Measurements from ENCODE around the gene KIAA1210. TPM values are rescaled to one million over a fixed set of nuclear protein-coding genes. Genes with fewer than 3 reads are reported as not detected.
"Not testable (repeated sequence)": the region's sequence is repeated elsewhere in the genome, so short reads cannot be mapped to it uniquely, and the experiment has no call there.

KIAA1210 gene
- total RNA-seq, 1 donor from 2014 or later = not detected

DNA sequence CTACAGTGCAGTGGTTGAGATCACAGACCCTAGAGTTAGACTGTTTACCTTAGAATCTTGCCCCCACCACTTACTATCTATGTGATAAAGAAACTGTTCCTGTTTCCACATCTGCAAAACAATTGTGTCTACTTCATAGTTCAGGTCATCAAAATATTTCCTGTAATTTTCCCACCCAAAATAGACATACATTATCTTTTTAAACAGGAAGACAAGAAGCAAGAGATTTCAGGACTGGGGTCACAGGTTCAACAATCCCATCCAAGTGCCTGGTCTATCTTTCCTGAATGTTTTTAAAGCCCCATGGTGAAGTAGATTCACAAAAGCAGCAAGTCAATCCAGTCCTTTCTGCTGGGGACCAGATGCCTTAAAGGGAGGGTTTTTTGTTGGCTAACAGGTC is 96.6 kb downstream of the KIAA1210 start:
- no peak for DNase-seq (ENCODE audit: low spot score, unreplicated experiment)
- Mint-ChIP-seq H3K4me3 (ENCODE audit: low read depth) (no peak overlapping the region), H3K4me1 (ENCODE audit: low read depth) (peaks cover under 1% of the 10 kb centered on the region), H3K27ac (no peak overlapping the region), H3K27me3 (no peaks in the 10 kb centered on the region), H3K9me3 (ENCODE audit: low read depth) (peaks cover 48% of the 10 kb centered on the region), H3K36me3 (ENCODE audit: insufficient read depth) (peaks cover 6% of the 10 kb centered on the region)
- TF ChIP-seq, protein P1, sequence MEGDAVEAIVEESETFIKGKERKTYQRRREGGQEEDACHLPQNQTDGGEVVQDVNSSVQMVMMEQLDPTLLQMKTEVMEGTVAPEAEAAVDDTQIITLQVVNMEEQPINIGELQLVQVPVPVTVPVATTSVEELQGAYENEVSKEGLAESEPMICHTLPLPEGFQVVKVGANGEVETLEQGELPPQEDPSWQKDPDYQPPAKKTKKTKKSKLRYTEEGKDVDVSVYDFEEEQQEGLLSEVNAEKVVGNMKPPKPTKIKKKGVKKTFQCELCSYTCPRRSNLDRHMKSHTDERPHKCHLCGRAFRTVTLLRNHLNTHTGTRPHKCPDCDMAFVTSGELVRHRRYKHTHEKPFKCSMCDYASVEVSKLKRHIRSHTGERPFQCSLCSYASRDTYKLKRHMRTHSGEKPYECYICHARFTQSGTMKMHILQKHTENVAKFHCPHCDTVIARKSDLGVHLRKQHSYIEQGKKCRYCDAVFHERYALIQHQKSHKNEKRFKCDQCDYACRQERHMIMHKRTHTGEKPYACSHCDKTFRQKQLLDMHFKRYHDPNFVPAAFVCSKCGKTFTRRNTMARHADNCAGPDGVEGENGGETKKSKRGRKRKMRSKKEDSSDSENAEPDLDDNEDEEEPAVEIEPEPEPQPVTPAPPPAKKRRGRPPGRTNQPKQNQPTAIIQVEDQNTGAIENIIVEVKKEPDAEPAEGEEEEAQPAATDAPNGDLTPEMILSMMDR (IDR thresholded peaks at IDR 0.05; ENCODE audit: unreplicated experiment) = no peak

DNA sequence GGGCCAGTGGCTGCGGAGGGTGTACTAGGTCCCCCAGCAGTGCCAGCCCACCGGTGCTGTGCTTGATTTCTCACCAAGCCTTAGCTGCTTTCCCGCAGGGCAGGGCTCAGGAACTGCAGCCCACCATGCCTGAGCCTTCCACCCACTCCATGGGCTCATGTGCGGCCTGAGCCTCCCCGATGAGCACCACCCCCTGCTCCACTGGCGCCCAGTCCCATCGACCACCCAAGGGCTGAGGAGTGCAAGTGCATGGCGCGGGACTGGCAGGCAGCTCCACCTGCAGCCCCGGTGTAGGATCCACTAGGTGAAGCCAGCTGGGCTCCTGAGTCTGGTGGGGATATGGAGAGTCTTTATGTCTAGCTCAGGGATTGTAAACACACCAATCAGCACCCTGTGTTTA is 98.0 kb downstream of the KIAA1210 start:
- not testable (repeated sequence) for H3K36me3 Mint-ChIP-seq (ENCODE audit: insufficient read depth); DNase-seq (ENCODE audit: low spot score, unreplicated experiment); H3K4me3 Mint-ChIP-seq (ENCODE audit: low read depth); H3K4me1 Mint-ChIP-seq (ENCODE audit: low read depth); H3K27me3 Mint-ChIP-seq; H3K27ac Mint-ChIP-seq
- H3K9me3 Mint-ChIP-seq (ENCODE audit: low read depth) = peaks cover 53% of the 10 kb centered on the region

DNA sequence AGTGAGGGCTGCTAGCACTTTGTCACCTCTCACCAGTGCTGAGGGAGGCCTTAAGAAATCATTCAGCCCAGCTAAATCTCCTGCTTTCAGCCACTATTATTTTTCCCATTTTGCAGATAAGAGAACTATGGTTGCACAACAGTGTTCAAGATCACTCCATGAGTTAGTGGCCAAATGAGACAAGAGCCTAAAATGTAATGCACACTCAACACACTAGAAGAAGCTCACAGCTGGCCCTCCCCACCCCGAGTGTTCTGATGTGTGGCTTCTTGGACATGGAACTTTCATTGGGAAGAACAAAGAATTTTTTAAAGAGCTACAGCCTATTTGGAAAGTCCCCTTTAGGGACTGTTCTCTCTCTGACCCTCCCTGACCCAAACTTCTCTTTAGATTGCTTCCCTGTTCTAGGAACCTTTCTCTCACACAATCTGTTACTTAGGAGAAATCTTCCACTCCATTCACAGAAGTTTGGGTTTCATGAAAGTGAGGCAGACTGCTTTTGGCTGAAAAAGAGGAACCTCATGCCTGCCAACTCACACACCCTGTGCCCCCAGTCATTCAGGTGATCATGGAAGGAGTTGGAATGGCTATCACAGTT is 98.8 kb downstream of the KIAA1210 start:
- no peaks in the 10 kb centered on the region for H3K27me3 Mint-ChIP-seq
- no peak for DNase-seq (ENCODE audit: low spot score, unreplicated experiment)
- H3K36me3 Mint-ChIP-seq (ENCODE audit: insufficient read depth) = peaks cover 4% of the 10 kb centered on the region
- no peaks in the 10 kb centered on the region for H3K4me1 Mint-ChIP-seq (ENCODE audit: low read depth)
- TF ChIP-seq, protein P1 (IDR thresholded peaks at IDR 0.05; ENCODE audit: unreplicated experiment) = no peak
- H3K4me3 Mint-ChIP-seq (ENCODE audit: low read depth) = no peak overlapping the region
- H3K27ac Mint-ChIP-seq = no peak overlapping the region
- H3K9me3 Mint-ChIP-seq (ENCODE audit: low read depth) = peaks cover 46% of the 10 kb centered on the region

Other genes starting within 250 kb of the KIAA1210 start
- gene LONRF3, start 153.2 kb downstream of the KIAA1210 start, total RNA-seq = 0.96 and 1.5 TPM in 2 replicates
- gene CT47C1, start 54.8 kb downstream of the KIAA1210 start, total RNA-seq = not detected in 2 replicates
- gene PGRMC1, start 108.5 kb upstream of the KIAA1210 start, total RNA-seq = 144 and 147 TPM in 2 replicates

Data from progenitor cell of endocrine pancreas (in vitro differentiated cells).